ENCODE data around the gene MACROD1. TPM values are rescaled to one million over a fixed set of nuclear protein-coding genes. Genes with fewer than 3 reads are reported as not detected.

The MACROD1 gene
- total RNA-seq, 1 donor: 17.7 TPM

DNA sequence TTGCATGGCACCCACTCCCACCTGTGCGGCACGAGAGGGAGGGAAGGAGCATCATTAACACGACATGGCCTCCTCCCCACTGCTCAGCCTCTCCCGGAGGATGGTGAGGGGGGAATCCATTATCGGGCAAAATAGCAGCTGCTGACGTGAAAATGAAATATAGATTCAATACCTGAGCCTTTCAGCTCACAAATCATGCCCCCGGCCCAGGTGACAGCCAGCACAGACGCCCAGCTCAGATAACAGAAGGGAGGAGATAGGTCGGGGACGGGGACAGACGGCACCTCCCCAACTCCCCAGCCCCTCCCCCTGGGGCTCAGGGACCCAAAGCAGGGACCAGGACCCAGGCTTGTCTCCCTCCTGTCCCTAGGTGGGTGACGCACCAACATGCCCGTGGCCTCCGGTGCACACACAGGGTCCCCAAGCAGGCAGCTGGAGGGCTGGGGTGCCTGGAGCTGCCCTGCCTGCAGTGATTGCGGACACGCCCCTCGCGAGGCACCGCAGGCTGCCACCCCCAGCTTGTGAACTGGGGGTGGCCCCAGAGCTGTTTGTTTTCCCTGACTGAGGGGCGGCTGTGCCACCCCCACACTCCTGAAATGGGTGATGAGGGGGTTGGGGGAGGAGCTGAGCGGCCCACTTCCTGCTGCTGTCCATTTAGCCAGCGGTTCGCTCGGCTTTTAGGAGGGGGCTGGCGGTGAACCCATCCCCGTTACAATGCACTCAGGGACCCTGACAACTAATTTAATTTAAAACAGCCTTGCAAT, 98.5 kb downstream of the MACROD1 start:
- H3K79me2 ChIP-seq (ENCODE audit: insufficient read depth, low read length): no peaks in the 10 kb centered on the region
- peaks cover 3% of the 10 kb centered on the region for H4K20me1 ChIP-seq (ENCODE audit: insufficient read depth, low read length)
- no peaks in the 10 kb centered on the region for H3K4me1 ChIP-seq (ENCODE audit: insufficient read depth, low read length)
- no peaks in the 10 kb centered on the region for H3K27me3 ChIP-seq (ENCODE audit: insufficient read depth, low read length)
- no peaks in the 10 kb centered on the region for H3K9me3 ChIP-seq (ENCODE audit: low read depth, low read length)
- no peak for DNase-seq (ENCODE audit: insufficient read length, low spot score, missing footprints)
- H3K4me2 ChIP-seq (ENCODE audit: insufficient read depth, low read length): no peak overlapping the region
- TF ChIP-seq, protein P1, sequence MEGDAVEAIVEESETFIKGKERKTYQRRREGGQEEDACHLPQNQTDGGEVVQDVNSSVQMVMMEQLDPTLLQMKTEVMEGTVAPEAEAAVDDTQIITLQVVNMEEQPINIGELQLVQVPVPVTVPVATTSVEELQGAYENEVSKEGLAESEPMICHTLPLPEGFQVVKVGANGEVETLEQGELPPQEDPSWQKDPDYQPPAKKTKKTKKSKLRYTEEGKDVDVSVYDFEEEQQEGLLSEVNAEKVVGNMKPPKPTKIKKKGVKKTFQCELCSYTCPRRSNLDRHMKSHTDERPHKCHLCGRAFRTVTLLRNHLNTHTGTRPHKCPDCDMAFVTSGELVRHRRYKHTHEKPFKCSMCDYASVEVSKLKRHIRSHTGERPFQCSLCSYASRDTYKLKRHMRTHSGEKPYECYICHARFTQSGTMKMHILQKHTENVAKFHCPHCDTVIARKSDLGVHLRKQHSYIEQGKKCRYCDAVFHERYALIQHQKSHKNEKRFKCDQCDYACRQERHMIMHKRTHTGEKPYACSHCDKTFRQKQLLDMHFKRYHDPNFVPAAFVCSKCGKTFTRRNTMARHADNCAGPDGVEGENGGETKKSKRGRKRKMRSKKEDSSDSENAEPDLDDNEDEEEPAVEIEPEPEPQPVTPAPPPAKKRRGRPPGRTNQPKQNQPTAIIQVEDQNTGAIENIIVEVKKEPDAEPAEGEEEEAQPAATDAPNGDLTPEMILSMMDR (IDR thresholded peaks at IDR 0.05; ENCODE audit: extremely low read depth, low read depth, low read length): no peak
- H2AFZ ChIP-seq (ENCODE audit: low read length): no peak overlapping the region
- H3K36me3 ChIP-seq (ENCODE audit: insufficient read depth, low read length): no peaks in the 10 kb centered on the region
- H3K4me3 ChIP-seq (ENCODE audit: insufficient read depth, low read length): no peak overlapping the region
- H3K27ac ChIP-seq (ENCODE audit: low read depth, low read length): no peak overlapping the region

DNA sequence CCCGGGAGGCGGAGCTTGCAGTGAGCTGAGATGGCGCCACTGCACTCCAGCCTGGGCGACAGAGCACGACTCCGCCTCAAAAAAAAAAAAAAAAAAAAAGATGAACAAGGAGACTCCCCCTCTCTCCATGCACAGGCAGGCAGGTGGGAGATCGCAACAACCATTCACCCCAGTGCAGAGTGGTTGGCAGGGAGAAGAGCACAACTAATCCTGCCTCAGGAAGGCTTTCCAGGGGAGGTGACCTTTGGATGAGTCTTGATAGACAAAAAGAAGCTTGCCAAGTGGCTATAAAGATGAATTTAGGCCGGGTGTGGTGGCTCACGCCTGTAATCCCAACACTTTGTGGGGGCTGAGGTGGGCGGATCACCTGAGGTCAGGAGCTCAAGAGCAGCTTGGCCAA, 100.2 kb downstream of the MACROD1 start:
- Histone ChIP-seq H3K9me3 (ENCODE audit: low read depth, low read length) (no peaks in the 10 kb centered on the region), H3K4me2 (ENCODE audit: insufficient read depth, low read length) (no peak overlapping the region), H3K36me3 (ENCODE audit: insufficient read depth, low read length) (no peaks in the 10 kb centered on the region), H3K27ac (ENCODE audit: low read depth, low read length) (no peak overlapping the region), H4K20me1 (ENCODE audit: insufficient read depth, low read length) (peaks cover 3% of the 10 kb centered on the region), H3K79me2 (ENCODE audit: insufficient read depth, low read length) (no peaks in the 10 kb centered on the region), H3K4me3 (ENCODE audit: insufficient read depth, low read length) (no peak overlapping the region), H2AFZ (ENCODE audit: low read length) (no peak overlapping the region), H3K27me3 (ENCODE audit: insufficient read depth, low read length) (peaks cover 6% of the 10 kb centered on the region), H3K4me1 (ENCODE audit: insufficient read depth, low read length) (peaks cover 4% of the 10 kb centered on the region)
- TF ChIP-seq, protein P1 (IDR thresholded peaks at IDR 0.05; ENCODE audit: extremely low read depth, low read depth, low read length): no peak
- DNase-seq (ENCODE audit: insufficient read length, low spot score, missing footprints): no peak

DNA sequence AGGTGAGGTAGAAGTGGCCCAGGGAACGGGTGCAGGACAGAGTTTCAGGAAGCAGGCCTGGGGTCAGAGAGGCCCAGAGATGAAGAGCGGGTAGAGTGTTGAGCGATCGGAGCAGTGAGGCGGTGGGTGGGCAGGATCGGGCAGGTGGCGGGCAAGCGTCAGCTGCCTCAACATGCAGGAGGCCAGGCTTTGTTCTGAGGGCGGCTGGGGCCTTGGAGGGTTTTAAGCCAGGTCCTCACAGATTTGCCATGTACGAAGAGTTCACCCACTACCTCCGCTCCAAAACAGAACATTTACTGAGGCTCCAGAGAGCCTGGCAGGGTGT, 100.8 kb downstream of the MACROD1 start:
- Histone ChIP-seq H3K79me2 (ENCODE audit: insufficient read depth, low read length) (no peaks in the 10 kb centered on the region), H3K4me1 (ENCODE audit: insufficient read depth, low read length) (peaks cover 4% of the 10 kb centered on the region)
- no peak for DNase-seq (ENCODE audit: insufficient read length, low spot score, missing footprints)

More for the DNA sequence above, 100.8 kb downstream of the MACROD1 start:
- TF ChIP-seq, protein P1 (IDR thresholded peaks at IDR 0.05; ENCODE audit: extremely low read depth, low read depth, low read length): no peak
- no peak overlapping the region for H2AFZ ChIP-seq (ENCODE audit: low read length)
- H3K4me3 ChIP-seq (ENCODE audit: insufficient read depth, low read length): no peak overlapping the region
- no peaks in the 10 kb centered on the region for H3K36me3 ChIP-seq (ENCODE audit: insufficient read depth, low read length)
- H3K27me3 ChIP-seq (ENCODE audit: insufficient read depth, low read length): peaks cover 6% of the 10 kb centered on the region
- no peak overlapping the region for H3K27ac ChIP-seq (ENCODE audit: low read depth, low read length)
- H3K4me2 ChIP-seq (ENCODE audit: insufficient read depth, low read length): no peak overlapping the region
- peaks cover 3% of the 10 kb centered on the region for H4K20me1 ChIP-seq (ENCODE audit: insufficient read depth, low read length)
- H3K9me3 ChIP-seq (ENCODE audit: low read depth, low read length): no peaks in the 10 kb centered on the region
